WI38 (cell line): ENCODE results near the gene FBXO5.
"Not testable (repeated sequence)": the region's sequence is repeated elsewhere in the genome, so short reads cannot be mapped to it uniquely, and the experiment has no call there.

Experiments
- H3K4me3 ChIP-seq: 2 replicates; pipeline ENCODE4 v1.5.1; 2011; ENCODE audit warnings: low read depth, mild to moderate bottlenecking, control low read depth, low read length
- CTCF ChIP-seq: IDR thresholded peaks from 2 replicates; pipeline ENCODE4 v1.5.1; 2012; ENCODE audit warnings: low read depth, mild to moderate bottlenecking, control low read depth, low read length

FBXO5 gene

GRCh38 chr6:153002613-153003365, 19.9 kb upstream of the FBXO5 start, which contains the start of gene MTRF1L:
TSS of gene MTRF1L (minus strand) at chr6:153002709. CDS start at chr6:153002685, 24 bp downstream.
- TF ChIP-seq CTCF = no peak
- peak within 1 kb of the TSS; percentile 97 for H3K4me3 ChIP-seq

- H3K4me3 ChIP-seq = peak overlapping the region; percentile 97
Observed at GRCh38 chr6:153001767-153002612, 19.1 kb upstream of the FBXO5 start.

GRCh38 chr6:153000790-153001189, 17.9 kb upstream of the FBXO5 start:
- peak overlapping the region; percentile 97 for H3K4me3 ChIP-seq

More at GRCh38 chr6:153001767-153002612, 19.1 kb upstream of the FBXO5 start:
- no peak for TF ChIP-seq CTCF

- no peak overlapping the region for H3K4me3 ChIP-seq
- TF ChIP-seq CTCF = no peak
Observed at GRCh38 chr6:153000243-153000642, 17.4 kb upstream of the FBXO5 start.

- not testable (repeated sequence) for H3K4me3 ChIP-seq
Observed at GRCh38 chr6:152999538-152999937, 16.7 kb upstream of the FBXO5 start.

GRCh38 chr6:152993847-152994246, 11.0 kb upstream of the FBXO5 start:
- TF ChIP-seq CTCF = no peak
- no peak overlapping the region for H3K4me3 ChIP-seq

- no peak overlapping the region for H3K4me3 ChIP-seq
- TF ChIP-seq CTCF = no peak
Observed at GRCh38 chr6:152993431-152993830, 10.6 kb upstream of the FBXO5 start.

GRCh38 chr6:152986978-152987377, 4.1 kb upstream of the FBXO5 start:
- H3K4me3 ChIP-seq = no peak overlapping the region
- TF ChIP-seq CTCF = no peak

- not testable (repeated sequence) for H3K4me3 ChIP-seq
Observed at GRCh38 chr6:152985300-152985699, 2.5 kb upstream of the FBXO5 start.
